HEK293T (cell line): Measurements from ENCODE around the gene MYO1H.

Experiments
- CTBP1 ChIP-seq: fragments of 450-650 bp; IDR thresholded peaks from 2 replicates; pipeline ENCODE4 v1.6.1; 2016; ENCODE audit warnings: borderline replicate concordance
- FOXK2 ChIP-seq: fragments of 450-650 bp; IDR thresholded peaks from 2 replicates; pipeline ENCODE4 v1.6.1; 2016; ENCODE audit warnings: mild to moderate bottlenecking
- FOXM1 ChIP-seq: fragments of 450-650 bp; IDR thresholded peaks from 2 replicates; pipeline ENCODE4 v1.6.1; 2017; ENCODE audit warnings: mild to moderate bottlenecking, borderline replicate concordance
- SUZ12 ChIP-seq: fragments of 450-650 bp; IDR thresholded peaks from 2 replicates; pipeline ENCODE4 v1.6.1; 2016; ENCODE audit warnings: mild to moderate bottlenecking
- TARDBP ChIP-seq: fragments of 450-650 bp; IDR thresholded peaks from 2 replicates; pipeline ENCODE4 v1.6.1; 2016

DNA sequence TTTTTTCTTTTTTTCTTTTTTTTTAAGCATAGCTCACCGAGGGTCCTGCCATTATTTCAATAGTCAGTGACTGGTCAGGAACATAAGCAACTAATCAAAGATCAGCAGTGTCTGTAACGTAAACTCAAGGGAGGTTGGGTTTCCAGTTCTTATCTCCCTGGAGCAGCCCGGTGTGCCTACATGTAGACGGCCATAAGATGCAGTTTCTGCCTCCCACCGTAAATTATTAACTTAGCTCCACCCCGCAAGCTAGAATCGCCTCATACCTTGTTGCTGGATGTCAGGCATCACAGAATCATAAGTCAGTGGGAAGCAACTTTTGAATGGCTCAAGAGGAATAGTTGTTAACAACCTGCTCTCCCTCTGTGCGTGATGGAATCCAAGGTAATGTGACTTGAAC lies at the start of gene MYO1H:
- TF ChIP-seq TARDBP (no peak), SUZ12 (no peak), FOXM1 (no peak), CTBP1 (no peak), FOXK2 (no peak)
